ENCODE measurements around the gene GNAO1. TPM values are rescaled to one million over a fixed set of nuclear protein-coding genes. Genes with fewer than 3 reads are reported as not detected.

Gene GNAO1
- total RNA-seq, 1 donor from 2014 or later: 13.0 TPM

GRCh38 chr16:56196381-56196780 lies 5.1 kb downstream of the GNAO1 start:
- intact Hi-C loops (cut with DNase I): loop anchor here (10.0 kb wide), 2 partner anchors 98 to 252 kb away; no protein-coding TSS in a partner anchor
- DNase-seq (ENCODE audit: low spot score): no peak

- DNase-seq (ENCODE audit: low spot score): no peak
- intact Hi-C loops (cut with DNase I): loop anchor here (10.0 kb wide), 2 partner anchors 97 to 253 kb away; no protein-coding TSS in a partner anchor
Measured at GRCh38 chr16:56197192-56197992, 6.1 kb downstream of the GNAO1 start.

GRCh38 chr16:56198006-56198754 lies 6.9 kb downstream of the GNAO1 start:
- intact Hi-C loops (cut with DNase I): loop anchor here (10.0 kb wide), 2 partner anchors 97 to 253 kb away; no protein-coding TSS in a partner anchor
- DNase-seq (ENCODE audit: low spot score): no peak

GRCh38 chr16:56198755-56199114 lies 7.4 kb downstream of the GNAO1 start:
- intact Hi-C loops (cut with DNase I): loop anchor here (10.0 kb wide), 2 partner anchors 96 to 254 kb away; no protein-coding TSS in a partner anchor
- DNase-seq (ENCODE audit: low spot score): no peak

GRCh38 chr16:56199164-56199563 lies 7.9 kb downstream of the GNAO1 start:
- intact Hi-C loops (cut with DNase I): loop anchor here (10.0 kb wide), 2 partner anchors 96 to 254 kb away; no protein-coding TSS in a partner anchor
- no peak for DNase-seq (ENCODE audit: low spot score)

- DNase-seq (ENCODE audit: low spot score): no peak
Measured at GRCh38 chr16:56201030-56201429, 9.7 kb downstream of the GNAO1 start.

GRCh38 chr16:56202036-56202435 lies 10.7 kb downstream of the GNAO1 start:
- DNase-seq (ENCODE audit: low spot score): no peak
- intact Hi-C loops (cut with DNase I): no loop called here

More at GRCh38 chr16:56201030-56201429, 9.7 kb downstream of the GNAO1 start:
- intact Hi-C loops (cut with DNase I): no loop called here

GRCh38 chr16:56203052-56203451 lies 11.8 kb downstream of the GNAO1 start:
- intact Hi-C loops (cut with DNase I): no loop called here
- no peak for DNase-seq (ENCODE audit: low spot score)

- intact Hi-C loops (cut with DNase I): no loop called here
- no peak for DNase-seq (ENCODE audit: low spot score)
Measured at GRCh38 chr16:56204816-56205215, 13.5 kb downstream of the GNAO1 start.

GRCh38 chr16:56206951-56207350 lies 15.7 kb downstream of the GNAO1 start:
- intact Hi-C loops (cut with DNase I): no loop called here
- DNase-seq (ENCODE audit: low spot score): no peak

GRCh38 chr16:56207421-56207820 lies 16.1 kb downstream of the GNAO1 start:
- intact Hi-C loops (cut with DNase I): no loop called here
- DNase-seq (ENCODE audit: low spot score): no peak

- intact Hi-C loops (cut with DNase I): no loop called here
- DNase-seq (ENCODE audit: low spot score): no peak
Measured at GRCh38 chr16:56211435-56211981, 20.2 kb downstream of the GNAO1 start.

- intact Hi-C loops (cut with DNase I): no loop called here
- no peak for DNase-seq (ENCODE audit: low spot score)
Measured at GRCh38 chr16:56212144-56212543, 20.9 kb downstream of the GNAO1 start.

- DNase-seq (ENCODE audit: low spot score): no peak
- intact Hi-C loops (cut with DNase I): no loop called here
Measured at GRCh38 chr16:56221995-56222394, 30.7 kb downstream of the GNAO1 start.

- intact Hi-C loops (cut with DNase I): no loop called here
- no peak for DNase-seq (ENCODE audit: low spot score)
Measured at GRCh38 chr16:56222474-56222997, 31.2 kb downstream of the GNAO1 start.

- no peak for DNase-seq (ENCODE audit: low spot score)
- intact Hi-C loops (cut with DNase I): no loop called here
Measured at GRCh38 chr16:56225017-56225742, 33.9 kb downstream of the GNAO1 start.

GRCh38 chr16:56226187-56226586 lies 34.9 kb downstream of the GNAO1 start:
- intact Hi-C loops (cut with DNase I): no loop called here
- DNase-seq (ENCODE audit: low spot score): no peak

- intact Hi-C loops (cut with DNase I): no loop called here
- DNase-seq (ENCODE audit: low spot score): no peak
Measured at GRCh38 chr16:56226845-56227525, 35.7 kb downstream of the GNAO1 start.

- DNase-seq (ENCODE audit: low spot score): no peak
- intact Hi-C loops (cut with DNase I): no loop called here
Measured at GRCh38 chr16:56227936-56228335, 36.6 kb downstream of the GNAO1 start.
